Keratinocyte (primary cell): ENCODE data around the gene RDX. TPM values are rescaled to one million over a fixed set of nuclear protein-coding genes. Genes with fewer than 3 reads are reported as not detected.

Experiments used
- DNase-seq: peaks from one replicate; pipeline ENCODE4 v3.0.0-alpha.2; 2011; ENCODE audit warnings: low read depth, missing footprints, low spot score
- FAIRE-seq: peaks from 2 replicates; lab custom pipeline; 2011; peaks lifted over from hg19 to GRCh38; lab: Jason Lieb, UNC
- H2AFZ ChIP-seq: 2 replicates; pipeline ENCODE4 v1.6.0; 2012; ENCODE audit warnings: low read length, control low read depth, inconsistent platforms; ENCODE audit not compliant: control insufficient read depth
- H3K27ac ChIP-seq: 2 replicates; pipeline ENCODE4 v1.5.1; 2011; ENCODE audit warnings: low read length; ENCODE audit not compliant: control insufficient read depth, insufficient read depth
- H3K27me3 ChIP-seq: 3 replicates; pipeline ENCODE4 v1.6.0; 2011; ENCODE audit warnings: low read length; ENCODE audit not compliant: control insufficient read depth, insufficient read depth; ENCODE audit errors: extremely low read depth
- H3K36me3 ChIP-seq, 2 experiments: 2 replicates in 1 of 2; 3 replicates in 1 of 2; pipeline ENCODE4 v1.5.1; 2011; ENCODE audit warnings: low read length in 2 of 2, mild to moderate bottlenecking in 1 of 2; ENCODE audit not compliant: control insufficient read depth in 2 of 2, insufficient read depth in 2 of 2; ENCODE audit errors: extremely low read depth in 1 of 2
- H3K4me1 ChIP-seq: 3 replicates; pipeline ENCODE4 v1.5.1; 2011; ENCODE audit warnings: low read length; ENCODE audit not compliant: control insufficient read depth, insufficient read depth; ENCODE audit errors: extremely low read depth
- H3K4me2 ChIP-seq: 3 replicates; pipeline ENCODE4 v1.6.0; 2011; ENCODE audit warnings: low read depth, low read length; ENCODE audit not compliant: control insufficient read depth, insufficient read depth; ENCODE audit errors: extremely low read depth
- H3K4me3 ChIP-seq, 3 experiments: fragments of 200-600 bp in 1 of 3; sonication (generic) in 1 of 3; 2 replicates in 2 of 3; 3 replicates in 1 of 3; pipeline ENCODE4 v1.5.1; 2011 to 2016; ENCODE audit warnings: low read length in 3 of 3, mild to moderate bottlenecking in 3 of 3, control low read depth in 2 of 3, inconsistent platforms in 1 of 3, low read depth in 1 of 3, mixed read lengths in 1 of 3, mixed run types in 1 of 3, moderate library complexity in 1 of 3; ENCODE audit not compliant: control insufficient read depth in 2 of 3, insufficient read depth in 2 of 3; ENCODE audit errors: extremely low read depth in 1 of 3
- H3K79me2 ChIP-seq: 2 replicates; pipeline ENCODE4 v1.6.0; 2012; ENCODE audit warnings: low read length; ENCODE audit not compliant: control insufficient read depth, insufficient read depth
- H3K9ac ChIP-seq: 3 replicates; pipeline ENCODE4 v1.6.0; 2011; ENCODE audit warnings: low read length; ENCODE audit not compliant: control insufficient read depth, insufficient read depth; ENCODE audit errors: extremely low read depth
- H3K9me1 ChIP-seq: 3 replicates; pipeline ENCODE4 v1.6.0; 2011; ENCODE audit warnings: low read length; ENCODE audit not compliant: control insufficient read depth, insufficient read depth; ENCODE audit errors: extremely low read depth
- H3K9me3 ChIP-seq: 2 replicates; pipeline ENCODE4 v1.5.1; 2012; ENCODE audit warnings: low read depth, low read length; ENCODE audit not compliant: control insufficient read depth
- H4K20me1 ChIP-seq: 3 replicates; pipeline ENCODE4 v1.6.0; 2011; ENCODE audit warnings: low read length; ENCODE audit not compliant: control insufficient read depth, insufficient read depth; ENCODE audit errors: extremely low read depth
- EZH2 ChIP-seq: IDR thresholded peaks from one replicate; pipeline ENCODE4 v1.6.1; 2012; ENCODE audit warnings: inconsistent platforms, mild to moderate bottlenecking, low read length, moderate library complexity
- dilution Hi-C: fragments of 300-500 bp; cut with MboI; formaldehyde crosslinking; loops from one replicate; pipeline ENCODE4 v1.7.0; 2020; ENCODE audit warnings: low sequenced_read_pairs; ENCODE audit not compliant: extremely low pct_ligation_motif_present
- polyA plus RNA-seq, 5 experiments: library from polyadenylated mRNA; depleted of rRNA in 3 of 5; stranded (reverse) in 3 of 5; stranded (forward) in 1 of 5; unstranded in 1 of 5; fragments of >200 nt; gene quantifications; 1 replicate in 1 of 5; 2 replicates in 3 of 5; 3 replicates in 1 of 5; pipeline versions ENCODE4 v1.2.1 to v1.2.3, GENCODE V29; 2011 to 2012; ENCODE audit warnings: missing spikeins in 2 of 5, low read depth in 1 of 5, low replicate concordance in 1 of 5
- TF ChIP-seq, protein P1 (sequence below), 3 experiments: IDR thresholded peaks in 1 of 3; conservative IDR thresholded peaks in 1 of 3; optimal IDR thresholded peaks in 1 of 3; 2 replicates in 2 of 3; 3 replicates in 1 of 3; pipeline versions ENCODE3 to v1.5.1; 2011; ENCODE audit warnings: low read length in 3 of 3, mild to moderate bottlenecking in 3 of 3, moderate library complexity in 2 of 3, control low read depth in 1 of 3, inconsistent platforms in 1 of 3; ENCODE audit not compliant: insufficient read depth in 2 of 3; ENCODE audit errors: extremely low read depth in 1 of 3

The RDX gene
- polyA plus RNA-seq, 1 donor (not counting 4 experiments of a cell fraction or from before 2014, with no cell fraction given) = 85.4 TPM

DNA sequence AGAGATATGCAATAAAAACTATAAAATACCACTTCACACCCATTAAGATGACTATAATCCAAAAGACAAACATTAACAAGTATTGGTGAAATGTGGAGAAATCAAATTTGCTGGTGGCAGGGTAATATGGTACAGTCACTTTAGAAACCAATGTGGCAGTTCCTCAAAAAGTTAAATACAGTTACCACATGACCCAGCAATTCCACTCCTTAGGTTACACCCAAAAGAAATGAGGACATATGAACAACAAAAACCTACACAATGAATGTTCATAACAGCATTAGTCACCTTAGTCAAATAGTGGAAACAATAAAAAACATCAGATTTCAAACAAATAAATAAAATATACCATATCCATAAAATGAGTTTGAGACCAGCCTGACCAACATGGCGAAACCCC is 52.6 kb downstream of the RDX start:
- FAIRE-seq (no peak), DNase-seq (no peak)
- dilution Hi-C loops = no loop called here
- H3K9ac ChIP-seq = no peak overlapping the region
- H3K9me3 ChIP-seq = no peaks in the 10 kb centered on the region
- no peak overlapping the region for H2AFZ ChIP-seq
- H4K20me1 ChIP-seq = no peaks in the 10 kb centered on the region
- H3K4me2 ChIP-seq = no peak overlapping the region
- no peak for TF ChIP-seq EZH2
- TF ChIP-seq, protein P1, sequence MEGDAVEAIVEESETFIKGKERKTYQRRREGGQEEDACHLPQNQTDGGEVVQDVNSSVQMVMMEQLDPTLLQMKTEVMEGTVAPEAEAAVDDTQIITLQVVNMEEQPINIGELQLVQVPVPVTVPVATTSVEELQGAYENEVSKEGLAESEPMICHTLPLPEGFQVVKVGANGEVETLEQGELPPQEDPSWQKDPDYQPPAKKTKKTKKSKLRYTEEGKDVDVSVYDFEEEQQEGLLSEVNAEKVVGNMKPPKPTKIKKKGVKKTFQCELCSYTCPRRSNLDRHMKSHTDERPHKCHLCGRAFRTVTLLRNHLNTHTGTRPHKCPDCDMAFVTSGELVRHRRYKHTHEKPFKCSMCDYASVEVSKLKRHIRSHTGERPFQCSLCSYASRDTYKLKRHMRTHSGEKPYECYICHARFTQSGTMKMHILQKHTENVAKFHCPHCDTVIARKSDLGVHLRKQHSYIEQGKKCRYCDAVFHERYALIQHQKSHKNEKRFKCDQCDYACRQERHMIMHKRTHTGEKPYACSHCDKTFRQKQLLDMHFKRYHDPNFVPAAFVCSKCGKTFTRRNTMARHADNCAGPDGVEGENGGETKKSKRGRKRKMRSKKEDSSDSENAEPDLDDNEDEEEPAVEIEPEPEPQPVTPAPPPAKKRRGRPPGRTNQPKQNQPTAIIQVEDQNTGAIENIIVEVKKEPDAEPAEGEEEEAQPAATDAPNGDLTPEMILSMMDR (optimal IDR thresholded peaks at IDR 0.05 in 1 of 3, IDR thresholded peaks at IDR 0.05 in 1 of 3, conservative IDR thresholded peaks at IDR 0.05 in 1 of 3; ENCODE audit: extremely low read depth in 1 of 3, insufficient read depth in 2 of 3, low read length in 3 of 3) = no peak
- H3K79me2 ChIP-seq = peaks cover 10% of the 10 kb centered on the region
- peaks cover 0 to 6% of the 10 kb centered on the region in 2 experiments for H3K36me3 ChIP-seq
- H3K27me3 ChIP-seq = no peaks in the 10 kb centered on the region
- H3K4me1 ChIP-seq = no peaks in the 10 kb centered on the region
- no peak overlapping the region for H3K27ac ChIP-seq
- no peak overlapping the region for H3K4me3 ChIP-seq
- H3K9me1 ChIP-seq = no peaks in the 10 kb centered on the region

DNA sequence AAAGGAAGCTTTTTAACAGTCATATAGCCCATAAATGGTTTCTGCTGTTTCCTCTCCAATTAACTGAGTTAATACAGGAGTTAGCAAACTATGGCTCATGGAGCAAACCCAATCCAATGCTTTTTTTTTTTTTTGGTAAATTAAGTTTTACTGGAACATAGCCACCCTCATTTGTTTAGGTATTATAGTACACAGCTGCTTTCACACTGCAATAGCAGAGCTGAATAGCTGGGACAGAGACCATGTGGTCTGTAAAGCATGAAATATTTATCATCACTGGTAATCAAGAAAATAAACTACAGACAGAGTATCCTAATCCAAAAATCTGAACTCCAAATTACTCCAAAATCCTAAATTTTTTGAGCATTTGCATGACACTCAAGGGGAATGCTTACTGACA is 53.7 kb downstream of the RDX start:
- Histone ChIP-seq H3K4me1 (no peaks in the 10 kb centered on the region), H3K4me2 (no peak overlapping the region), H2AFZ (no peak overlapping the region), H3K36me3 (peaks cover 0 to 4% of the 10 kb centered on the region in 2 experiments), H4K20me1 (no peaks in the 10 kb centered on the region), H3K9me3 (no peaks in the 10 kb centered on the region), H3K27ac (no peak overlapping the region), H3K27me3 (no peaks in the 10 kb centered on the region), H3K9ac (no peak overlapping the region), H3K4me3 (no peak overlapping the region), H3K9me1 (no peaks in the 10 kb centered on the region), H3K79me2 (peaks cover 10% of the 10 kb centered on the region)
- dilution Hi-C loops = no loop called here
- TF ChIP-seq, protein P1 (optimal IDR thresholded peaks at IDR 0.05 in 1 of 3, IDR thresholded peaks at IDR 0.05 in 1 of 3, conservative IDR thresholded peaks at IDR 0.05 in 1 of 3; ENCODE audit: extremely low read depth in 1 of 3, insufficient read depth in 2 of 3, low read length in 3 of 3) = no peak
- TF ChIP-seq EZH2 = no peak
- FAIRE-seq (no peak), DNase-seq (no peak)
